Measurements from ENCODE around the gene ATP13A3. TPM values are rescaled to one million over a fixed set of nuclear protein-coding genes. Genes with fewer than 3 reads are reported as not detected.

ATP13A3 gene
- total RNA-seq, 2 experiments from 2014 or later: 79.5 to 84.5 TPM

- Histone ChIP-seq H4K20me1 (ENCODE audit: insufficient read depth, low read length) (peaks cover 9% of the 10 kb centered on the region; the same call in 1 of the 2 replicates), H3K79me2 (ENCODE audit: insufficient read depth, low read depth, low read length) (peaks cover 49% of the 10 kb centered on the region), H3K9me3 (ENCODE audit: low read length) (no peaks in the 10 kb centered on the region), H2AFZ (ENCODE audit: low read length) (no peak overlapping the region), H3K27ac (ENCODE audit: low read depth, low read length, poor library complexity, severe bottlenecking) (no peak overlapping the region), H3K4me3 (ENCODE audit: low read depth, low read length, poor library complexity, severe bottlenecking) (no peak overlapping the region), H3K36me3 (ENCODE audit: insufficient read depth, low read length) (no peaks in the 10 kb centered on the region; the same call in 1 of the 2 replicates), H3K4me1 (ENCODE audit: insufficient read depth, low read length, poor library complexity, severe bottlenecking) (peaks cover 3% of the 10 kb centered on the region), H3K9me2 (ENCODE audit: insufficient read depth, low read length) (no peaks in the 10 kb centered on the region), H3K4me2 (ENCODE audit: low read length) (no peak overlapping the region)
- ChIA-PET POLR2A (interaction anchor here (0.6 to 2.3 kb wide), 5 partner anchors 9 to 809 kb away, joined by 3 to 6 read pairs (median 5); no protein-coding TSS in a partner anchor), CTCF (ENCODE audit: unreplicated experiment) (no interaction called here)
- DNase-seq (ENCODE audit: low spot score): no peak
- TF ChIP-seq EZH2phosphoT487 (IDR thresholded peaks at IDR 0.05; ENCODE audit: borderline replicate concordance, low read depth, low read length) (no peak), CTCF (conservative IDR thresholded peaks at IDR 0.05; ENCODE audit: low read length) (no peak)
- intact Hi-C loops (cut with micrococcal nuclease; ENCODE audit: unreplicated experiment): no loop called here
- BruUV-seq (replicated peaks): TSS peak; percentile 8
These were observed 18.7 kb downstream of the ATP13A3 start for GRCh38 chr3:194468086-194468485.

GRCh38 chr3:194466761-194467356, 19.9 kb downstream of the ATP13A3 start:
- H3K27ac ChIP-seq (ENCODE audit: low read depth, low read length, poor library complexity, severe bottlenecking): no peak overlapping the region
- H3K4me1 ChIP-seq (ENCODE audit: insufficient read depth, low read length, poor library complexity, severe bottlenecking): peaks cover 3% of the 10 kb centered on the region
- H3K79me2 ChIP-seq (ENCODE audit: insufficient read depth, low read depth, low read length): peaks cover 51% of the 10 kb centered on the region
- TF ChIP-seq CTCF (conservative IDR thresholded peaks at IDR 0.05; ENCODE audit: low read length) (no peak), EZH2phosphoT487 (IDR thresholded peaks at IDR 0.05; ENCODE audit: borderline replicate concordance, low read depth, low read length) (no peak)
- H3K9me2 ChIP-seq (ENCODE audit: insufficient read depth, low read length): no peaks in the 10 kb centered on the region
- H3K4me2 ChIP-seq (ENCODE audit: low read length): no peak overlapping the region
- no peaks in the 10 kb centered on the region for H3K9me3 ChIP-seq (ENCODE audit: low read length)
- CTCF ChIA-PET (ENCODE audit: unreplicated experiment): no interaction called here
- peaks cover 6% of the 10 kb centered on the region; the same call in 1 of the 2 replicates for H4K20me1 ChIP-seq (ENCODE audit: insufficient read depth, low read length)
- intact Hi-C loops (cut with micrococcal nuclease; ENCODE audit: unreplicated experiment): no loop called here
- DNase-seq (ENCODE audit: low spot score): no peak
- BruUV-seq (replicated peaks): no TSS peak
- H2AFZ ChIP-seq (ENCODE audit: low read length): no peak overlapping the region
- H3K36me3 ChIP-seq (ENCODE audit: insufficient read depth, low read length): no peaks in the 10 kb centered on the region; the same call in 1 of the 2 replicates
- POLR2A ChIA-PET: interaction anchor here (0.6 to 2.3 kb wide), 4 partner anchors 10 to 409 kb away, joined by 3 to 7 read pairs (median 6); no protein-coding TSS in a partner anchor
- no peak overlapping the region for H3K4me3 ChIP-seq (ENCODE audit: low read depth, low read length, poor library complexity, severe bottlenecking)

GRCh38 chr3:194465920-194466570, 20.8 kb downstream of the ATP13A3 start:
- peaks cover 47% of the 10 kb centered on the region for H3K79me2 ChIP-seq (ENCODE audit: insufficient read depth, low read depth, low read length)
- H4K20me1 ChIP-seq (ENCODE audit: insufficient read depth, low read length): 0 out of 2 replicates have a peak, but pooled peaks cover 4% of the 10 kb centered on the region
- no peak overlapping the region for H3K4me2 ChIP-seq (ENCODE audit: low read length)
- no TSS peak for BruUV-seq (replicated peaks)
- H3K4me3 ChIP-seq (ENCODE audit: low read depth, low read length, poor library complexity, severe bottlenecking): no peak overlapping the region
- no peaks in the 10 kb centered on the region for H3K36me3 ChIP-seq (ENCODE audit: insufficient read depth, low read length)
- no peaks in the 10 kb centered on the region for H3K9me2 ChIP-seq (ENCODE audit: insufficient read depth, low read length)
- CTCF ChIA-PET (ENCODE audit: unreplicated experiment): no interaction called here
- TF ChIP-seq EZH2phosphoT487 (IDR thresholded peaks at IDR 0.05; ENCODE audit: borderline replicate concordance, low read depth, low read length) (no peak), CTCF (conservative IDR thresholded peaks at IDR 0.05; ENCODE audit: low read length) (no peak)
- H3K27ac ChIP-seq (ENCODE audit: low read depth, low read length, poor library complexity, severe bottlenecking): no peak overlapping the region
- H2AFZ ChIP-seq (ENCODE audit: low read length): no peak overlapping the region
- peaks cover 3% of the 10 kb centered on the region for H3K4me1 ChIP-seq (ENCODE audit: insufficient read depth, low read length, poor library complexity, severe bottlenecking)
- no peak for DNase-seq (ENCODE audit: low spot score)
- POLR2A ChIA-PET: interaction anchor here (1.2 to 2.3 kb wide), 2 partner anchors 10 to 11 kb away, joined by 3 to 5 read pairs; no protein-coding TSS in a partner anchor
- intact Hi-C loops (cut with micrococcal nuclease; ENCODE audit: unreplicated experiment): no loop called here
- H3K9me3 ChIP-seq (ENCODE audit: low read length): no peaks in the 10 kb centered on the region
